Natural killer cell (primary cell): ENCODE data around the gene C8G. TPM values are rescaled to one million over a fixed set of nuclear protein-coding genes. Genes with fewer than 3 reads are reported as not detected.
A peak's percentile ranks its signal among the peaks of the same experiment; 100 is the strongest.

ENCODE experiments used
- ATAC-seq, 3 donors: fragments of 150-1000 bp in 2 of 3; fragments of 200-7000 bp in 1 of 3; cut with Tn5 transposase; 1 replicate in 1 of 3; 2 replicates in 2 of 3; pipeline ENCODE4 v1.10.0; 2021; ENCODE audit warnings: mild to moderate bottlenecking in 2 of 3, moderate library complexity in 2 of 3
- DNase-seq, 2 donors: peaks; one replicate each; pipeline versions ENCODE4 v3.0.0 to v3.0.0-alpha.2; 2013 to 2021; ENCODE audit warnings: mixed read lengths in 1 of 2
- H3K27ac ChIP-seq: one replicate; pipeline ENCODE4 v1.5.1; 2013; ENCODE audit warnings: mild to moderate bottlenecking, low read length
- H3K27me3 ChIP-seq: one replicate; pipeline ENCODE4 v1.6.1; 2013; ENCODE audit warnings: low read length; ENCODE audit not compliant: control insufficient read depth, insufficient read depth
- H3K36me3 ChIP-seq: one replicate; pipeline ENCODE4 v1.6.1; 2013; ENCODE audit warnings: low read length; ENCODE audit not compliant: control insufficient read depth, insufficient read depth
- H3K4me1 ChIP-seq: one replicate; pipeline ENCODE4 v1.6.1; 2013; ENCODE audit warnings: low read length; ENCODE audit not compliant: control insufficient read depth, insufficient read depth
- H3K4me3 ChIP-seq: one replicate; pipeline ENCODE4 v1.5.1; 2013; ENCODE audit warnings: low read length
- H3K9me3 ChIP-seq: one replicate; pipeline ENCODE4 v1.6.1; 2013; ENCODE audit warnings: low read length; ENCODE audit not compliant: control insufficient read depth, insufficient read depth
- H3K27ac Mint-ChIP-seq, 2 donors: one replicate each; pipeline ENCODE4 v1.8.0; 2022; ENCODE audit warnings: mild to moderate bottlenecking in 2 of 2, mixed read lengths in 2 of 2, moderate library complexity in 1 of 2
- H3K27me3 Mint-ChIP-seq, 2 donors: one replicate each; pipeline ENCODE4 v1.8.0; 2022; ENCODE audit warnings: low read depth in 2 of 2, mixed read lengths in 2 of 2
- H3K36me3 Mint-ChIP-seq: one replicate; pipeline ENCODE4 v1.8.0; 2022; ENCODE audit warnings: mixed read lengths
- H3K4me1 Mint-ChIP-seq, 2 donors: one replicate each; pipeline ENCODE4 v1.8.0; 2022; ENCODE audit warnings: mixed read lengths in 2 of 2
- H3K4me3 Mint-ChIP-seq: one replicate; pipeline ENCODE4 v1.8.0; 2022; ENCODE audit warnings: mild to moderate bottlenecking, moderate library complexity, mixed read lengths
- H3K9me3 Mint-ChIP-seq, 2 donors: one replicate each; pipeline ENCODE4 v1.8.0; 2022; ENCODE audit warnings: mixed read lengths in 2 of 2
- CTCF ChIP-seq: fragments of 200-600 bp; IDR thresholded peaks from one replicate; pipeline ENCODE4 v1.8.0; 2022; ENCODE audit warnings: antibody characterized with exemption
- WGBS: methylation state at CpG from one replicate; pipeline ENCODE4 v1.1.7; 2013; ENCODE audit warnings: missing lambda C conversion rate; ENCODE audit not compliant: insufficient coverage; 5-methylcytosine and 5-hydroxymethylcytosine counted together
- intact Hi-C: fragments of 100-400 bp; cut with micrococcal nuclease; formaldehyde crosslinking; loops from one replicate; pipeline ENCODE4 v1.14.2; 2022
- total RNA-seq, 4 donors: library from RNA; stranded (reverse); fragments of 120-200 nt in 1 of 4; gene quantifications; one replicate each; pipeline versions ENCODE4 v1.2.3 to v1.2.4, GENCODE V29; 2013 to 2022

The C8G gene
- total RNA-seq, 3 donors from 2014 or later (not counting 1 experiment from before 2014, with no cell fraction given): 3.9 to 8.5 (median 7.3) TPM

- Histone ChIP-seq H3K36me3 (peaks cover 16% of the 10 kb centered on the region), H3K27ac (no peak overlapping the region), H3K4me3 (no peak overlapping the region), H3K4me1 (no peaks in the 10 kb centered on the region), H3K27me3 (no peaks in the 10 kb centered on the region), H3K9me3 (no peaks in the 10 kb centered on the region)
- intact Hi-C loops: no loop called here
- no peaks in the 10 kb centered on the region for H3K9me3 Mint-ChIP-seq
- no peaks in the 10 kb centered on the region for H3K36me3 Mint-ChIP-seq
- no peak for ATAC-seq
- no peaks in the 10 kb centered on the region for H3K27me3 Mint-ChIP-seq
- WGBS: 63% methylated on average over 3 of the region's 3 CpGs
- TF ChIP-seq CTCF: no peak
- DNase-seq: no peak
- peaks cover 22 to 32% of the 10 kb centered on the region in 2 donors for H3K4me1 Mint-ChIP-seq
- no peak overlapping the region for H3K4me3 Mint-ChIP-seq
- no peak overlapping the region for H3K27ac Mint-ChIP-seq
Measured at GRCh38 chr9:136935651-136936050, 9.4 kb upstream of the C8G start.

- ATAC-seq (no peak), DNase-seq (no peak)
- Histone ChIP-seq H3K27ac (no peak overlapping the region), H3K9me3 (no peaks in the 10 kb centered on the region), H3K27me3 (no peaks in the 10 kb centered on the region), H3K4me3 (no peak overlapping the region), H3K36me3 (peaks cover 26% of the 10 kb centered on the region), H3K4me1 (peaks cover under 1% of the 10 kb centered on the region)
- Mint-ChIP-seq H3K4me3 (no peak overlapping the region), H3K4me1 (peaks cover 22 to 32% of the 10 kb centered on the region in 2 donors), H3K36me3 (no peaks in the 10 kb centered on the region), H3K27ac (peak overlapping the region in 1 of 2 donors; percentile 73), H3K9me3 (no peaks in the 10 kb centered on the region), H3K27me3 (no peaks in the 10 kb centered on the region)
- intact Hi-C loops: no loop called here
- TF ChIP-seq CTCF: no peak
- WGBS: 83% methylated on average over 8 of the region's 8 CpGs
Measured at GRCh38 chr9:136936645-136937170, 8.3 kb upstream of the C8G start.

- 91% methylated on average over 15 of the region's 15 CpGs for WGBS
- Mint-ChIP-seq H3K36me3 (no peaks in the 10 kb centered on the region), H3K27me3 (no peaks in the 10 kb centered on the region), H3K4me3 (no peak overlapping the region), H3K4me1 (peaks cover 22 to 32% of the 10 kb centered on the region in 2 donors), H3K27ac (no peak overlapping the region), H3K9me3 (no peaks in the 10 kb centered on the region)
- Histone ChIP-seq H3K27me3 (no peaks in the 10 kb centered on the region), H3K36me3 (peaks cover 33% of the 10 kb centered on the region), H3K9me3 (no peaks in the 10 kb centered on the region), H3K27ac (no peak overlapping the region), H3K4me3 (no peak overlapping the region), H3K4me1 (peaks cover 3% of the 10 kb centered on the region)
- ATAC-seq (no peak), DNase-seq (no peak)
- intact Hi-C loops: no loop called here
- no peak for TF ChIP-seq CTCF
Measured at GRCh38 chr9:136937186-136938001, 7.6 kb upstream of the C8G start.
